ENCODE measurements around the gene SOHLH2. TPM values are rescaled to one million over a fixed set of nuclear protein-coding genes. Genes with fewer than 3 reads are reported as not detected.

Gene SOHLH2
- total RNA-seq, 1 experiment from 2014 or later = not detected

DNA sequence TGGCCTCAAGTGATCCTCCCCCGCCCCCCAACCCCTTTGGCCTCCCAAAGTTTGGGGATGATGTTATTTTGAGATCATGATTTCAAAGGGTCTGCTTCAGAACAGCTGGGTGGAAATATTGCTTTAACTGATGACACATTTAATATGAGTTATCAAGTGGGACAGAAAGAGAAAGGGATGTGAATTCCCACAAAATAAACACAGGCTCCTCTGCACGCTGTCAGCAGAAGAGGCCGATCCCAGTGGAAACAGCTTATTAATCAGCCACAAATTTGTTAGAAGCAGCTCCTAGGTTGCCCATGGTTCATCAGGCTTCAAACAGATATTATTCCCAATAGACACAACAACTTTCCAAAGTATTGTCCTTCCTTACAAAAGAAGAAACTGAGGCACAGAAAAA lies 87.9 kb downstream of the SOHLH2 start:
- Mint-ChIP-seq H3K4me3 (ENCODE audit: low read depth, unreplicated experiment) (no peak overlapping the region), H3K27me3 (ENCODE audit: unreplicated experiment) (peaks cover 12% of the 10 kb centered on the region), H3K9me3 (ENCODE audit: low read depth, unreplicated experiment) (no peaks in the 10 kb centered on the region), H3K36me3 (ENCODE audit: insufficient read depth, unreplicated experiment) (no peaks in the 10 kb centered on the region), H3K4me1 (ENCODE audit: low read depth, unreplicated experiment) (no peaks in the 10 kb centered on the region), H3K27ac (ENCODE audit: unreplicated experiment) (no peak overlapping the region)
- TF ChIP-seq, protein P1, sequence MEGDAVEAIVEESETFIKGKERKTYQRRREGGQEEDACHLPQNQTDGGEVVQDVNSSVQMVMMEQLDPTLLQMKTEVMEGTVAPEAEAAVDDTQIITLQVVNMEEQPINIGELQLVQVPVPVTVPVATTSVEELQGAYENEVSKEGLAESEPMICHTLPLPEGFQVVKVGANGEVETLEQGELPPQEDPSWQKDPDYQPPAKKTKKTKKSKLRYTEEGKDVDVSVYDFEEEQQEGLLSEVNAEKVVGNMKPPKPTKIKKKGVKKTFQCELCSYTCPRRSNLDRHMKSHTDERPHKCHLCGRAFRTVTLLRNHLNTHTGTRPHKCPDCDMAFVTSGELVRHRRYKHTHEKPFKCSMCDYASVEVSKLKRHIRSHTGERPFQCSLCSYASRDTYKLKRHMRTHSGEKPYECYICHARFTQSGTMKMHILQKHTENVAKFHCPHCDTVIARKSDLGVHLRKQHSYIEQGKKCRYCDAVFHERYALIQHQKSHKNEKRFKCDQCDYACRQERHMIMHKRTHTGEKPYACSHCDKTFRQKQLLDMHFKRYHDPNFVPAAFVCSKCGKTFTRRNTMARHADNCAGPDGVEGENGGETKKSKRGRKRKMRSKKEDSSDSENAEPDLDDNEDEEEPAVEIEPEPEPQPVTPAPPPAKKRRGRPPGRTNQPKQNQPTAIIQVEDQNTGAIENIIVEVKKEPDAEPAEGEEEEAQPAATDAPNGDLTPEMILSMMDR (IDR thresholded peaks at IDR 0.05; ENCODE audit: unreplicated experiment) = no peak
- BruUV-seq (replicated peaks) = no TSS peak
- intact Hi-C loops (cut with micrococcal nuclease; ENCODE audit: unreplicated experiment) = no loop called here
- DNase-seq = no peak
- CTCF ChIA-PET = no interaction called here

DNA sequence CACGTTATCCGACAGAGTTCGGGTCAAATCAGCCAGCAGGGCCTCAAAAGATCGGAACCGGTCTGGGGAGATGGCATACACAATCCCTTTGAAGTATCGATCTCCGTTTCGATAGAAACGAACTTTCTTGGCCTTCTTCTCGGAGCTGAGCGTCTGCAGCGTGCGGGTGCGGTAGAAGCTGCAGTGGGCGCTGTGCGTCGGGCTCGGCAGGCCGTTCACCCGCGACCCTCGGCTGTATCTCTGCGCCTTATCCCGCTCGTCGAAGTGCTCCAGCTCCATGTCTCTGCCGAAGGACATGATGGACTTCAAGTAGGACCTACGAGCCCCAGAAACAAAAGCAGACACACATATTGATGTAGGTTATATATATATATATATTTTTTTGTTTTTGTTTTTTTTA lies 88.5 kb downstream of the SOHLH2 start:
- Mint-ChIP-seq H3K27me3 (ENCODE audit: unreplicated experiment) (peaks cover 9% of the 10 kb centered on the region), H3K9me3 (ENCODE audit: low read depth, unreplicated experiment) (no peaks in the 10 kb centered on the region), H3K4me1 (ENCODE audit: low read depth, unreplicated experiment) (no peaks in the 10 kb centered on the region), H3K27ac (ENCODE audit: unreplicated experiment) (no peak overlapping the region), H3K4me3 (ENCODE audit: low read depth, unreplicated experiment) (no peak overlapping the region), H3K36me3 (ENCODE audit: insufficient read depth, unreplicated experiment) (no peaks in the 10 kb centered on the region)
- TF ChIP-seq, protein P1 (IDR thresholded peaks at IDR 0.05; ENCODE audit: unreplicated experiment) = no peak
- intact Hi-C loops (cut with micrococcal nuclease; ENCODE audit: unreplicated experiment) = no loop called here
- BruUV-seq (replicated peaks) = no TSS peak
- DNase-seq = no peak
- CTCF ChIA-PET = no interaction called here

DNA sequence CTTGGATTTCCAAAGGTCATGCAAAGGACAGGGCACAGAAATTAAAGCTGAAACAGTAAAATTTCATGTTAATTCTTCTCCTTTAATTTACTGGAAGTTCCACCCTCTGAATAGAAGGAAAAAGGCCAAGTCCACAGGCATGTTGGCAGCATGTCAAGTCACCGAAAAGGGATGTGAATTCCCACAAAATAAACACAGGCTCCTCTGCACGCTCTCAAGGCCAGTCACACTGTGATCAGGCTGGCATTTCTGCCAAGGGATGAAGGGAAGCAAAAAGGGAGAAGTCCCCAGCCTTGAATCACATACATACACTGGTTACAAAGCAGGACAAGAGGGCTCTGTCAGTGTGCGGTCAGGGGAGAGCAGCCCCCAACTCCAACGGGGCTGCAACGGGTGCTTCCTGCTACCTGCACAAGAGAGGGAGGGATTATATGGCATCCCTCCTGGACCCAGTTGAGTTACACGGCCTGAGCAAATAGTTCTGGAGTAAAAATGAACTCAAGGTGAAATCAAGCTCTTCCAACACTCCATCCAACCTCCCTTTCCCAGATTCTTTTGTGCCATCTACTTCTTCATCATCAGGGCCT lies 90.0 kb downstream of the SOHLH2 start:
- DNase-seq = no peak
- Mint-ChIP-seq H3K4me3 (ENCODE audit: low read depth, unreplicated experiment) (no peak overlapping the region), H3K27me3 (ENCODE audit: unreplicated experiment) (no peaks in the 10 kb centered on the region), H3K4me1 (ENCODE audit: low read depth, unreplicated experiment) (no peaks in the 10 kb centered on the region), H3K36me3 (ENCODE audit: insufficient read depth, unreplicated experiment) (no peaks in the 10 kb centered on the region), H3K9me3 (ENCODE audit: low read depth, unreplicated experiment) (no peaks in the 10 kb centered on the region), H3K27ac (ENCODE audit: unreplicated experiment) (no peak overlapping the region)
- BruUV-seq (replicated peaks) = no TSS peak
- TF ChIP-seq, protein P1 (IDR thresholded peaks at IDR 0.05; ENCODE audit: unreplicated experiment) = no peak
- intact Hi-C loops (cut with micrococcal nuclease; ENCODE audit: unreplicated experiment) = no loop called here
- CTCF ChIA-PET = interaction anchor here (0.6 kb wide), 1 partner anchor 132 kb away, joined by 3 read pairs; no protein-coding TSS in a partner anchor

Other genes starting within 250 kb of the SOHLH2 start
- gene DCLK1, start 83.2 kb downstream of the SOHLH2 start, total RNA-seq (2022) = not detected in 2 replicates
- gene CCDC169, start 83.3 kb upstream of the SOHLH2 start, total RNA-seq (2022) = not detected in 2 replicates
- gene SPART, start 131.8 kb upstream of the SOHLH2 start, total RNA-seq (2022) = not detected in 2 replicates
- not detected in 2 replicates for gene CCNA1, start 217.9 kb upstream of the SOHLH2 start, total RNA-seq (2022)

All from Calu3 (cell line).